IMR-90 (cell line): ENCODE results near the gene ARHGAP35. TPM values are rescaled to one million over a fixed set of nuclear protein-coding genes. Genes with fewer than 3 reads are reported as not detected.
"Not testable (repeated sequence)": the region's sequence is repeated elsewhere in the genome, so short reads cannot be mapped to it uniquely, and the experiment has no call there.

Source experiments
- ATAC-seq: fragments of 200-7000 bp; cut with Tn5 transposase; 2 replicates; pipeline ENCODE4 v1.9.1; 2020; ENCODE audit warnings: low read depth, mild to moderate bottlenecking, moderate library complexity
- BruUV-seq: library from RNA; stranded (reverse); fragments of 400-500 nt; replicated peaks from 2 replicates; lab custom pipeline; 2021; lab: Mats Ljungman, UMichigan
- CTCF ChIA-PET: fragments of 300-600 bp; formaldehyde crosslinking; extraction: SDS; loops from one replicate; lab custom pipeline; 2021; ENCODE audit warnings: antibody characterized with exemption; lab: Yijun Ruan, JAX
- POLR2A ChIA-PET: fragments of 300-600 bp; sonication (Branson Sonifier 250); formaldehyde crosslinking; loops from one replicate; lab custom pipeline; 2022; ENCODE audit warnings: antibody characterized with exemption; ENCODE audit not compliant: unreplicated experiment; lab: Charles Lee
- DNase-seq: peaks from one replicate; pipeline ENCODE4 v3.0.0; 2013
- H2AFZ ChIP-seq: replicated peaks from 2 replicates; pipeline ENCODE3; 2013; ENCODE audit warnings: low read length, mild to moderate bottlenecking; ENCODE audit not compliant: poor library complexity
- H2AK5ac ChIP-seq: 2 replicates; pipeline ENCODE4 v1.6.1; 2013; ENCODE audit warnings: low read depth, low read length, inconsistent platforms
- H2AK9ac ChIP-seq: replicated peaks from 2 replicates; pipeline ENCODE3; 2013; ENCODE audit warnings: mild to moderate bottlenecking, low read depth, low read length, moderate library complexity; ENCODE audit not compliant: poor library complexity
- H2BK120ac ChIP-seq: 2 replicates; pipeline ENCODE4 v1.6.1; 2013; ENCODE audit warnings: low read depth, low read length, inconsistent platforms
- H2BK15ac ChIP-seq: 3 replicates; pipeline ENCODE4 v1.6.1; 2013; ENCODE audit warnings: low read depth, low read length, inconsistent platforms
- H2BK20ac ChIP-seq: 2 replicates; pipeline ENCODE4 v1.6.1; 2013; ENCODE audit warnings: low read depth, mild to moderate bottlenecking, inconsistent platforms, low read length, moderate library complexity
- H2BK5ac ChIP-seq: 2 replicates; pipeline ENCODE4 v1.6.1; 2013; ENCODE audit warnings: mild to moderate bottlenecking, low read depth, low read length, inconsistent platforms; ENCODE audit not compliant: poor library complexity, severe bottlenecking
- H3K14ac ChIP-seq: replicated peaks from 2 replicates; pipeline ENCODE4 v1.6.1; 2013; ENCODE audit warnings: low read depth, low read length, inconsistent platforms
- H3K18ac ChIP-seq: 2 replicates; pipeline ENCODE4 v1.6.1; 2013; ENCODE audit warnings: low read depth, low read length, control low read depth
- H3K23ac ChIP-seq: 2 replicates; pipeline ENCODE4 v1.6.1; 2013; ENCODE audit warnings: low read depth, low read length, inconsistent platforms
- H3K27ac ChIP-seq: 2 replicates; pipeline ENCODE4 v1.5.1; 2013; ENCODE audit warnings: mild to moderate bottlenecking, control low read depth, low read length; ENCODE audit not compliant: insufficient read depth
- H3K27me3 ChIP-seq: 2 replicates; pipeline ENCODE4 v1.6.1; 2013; ENCODE audit warnings: low read length; ENCODE audit not compliant: control insufficient read depth, insufficient read depth
- H3K36me3 ChIP-seq: 2 replicates; pipeline ENCODE4 v1.6.1; 2013; ENCODE audit warnings: low read length, mixed read lengths; ENCODE audit not compliant: control insufficient read depth, insufficient read depth
- H3K4ac ChIP-seq: 2 replicates; pipeline ENCODE4 v1.6.1; 2013; ENCODE audit warnings: low read depth, low read length, inconsistent platforms
- H3K4me1 ChIP-seq: 2 replicates; pipeline ENCODE4 v1.6.1; 2013; ENCODE audit warnings: low read length, mixed read lengths; ENCODE audit not compliant: control insufficient read depth, insufficient read depth
- H3K4me2 ChIP-seq: 2 replicates; pipeline ENCODE4 v1.6.1; 2013; ENCODE audit warnings: low read depth, mild to moderate bottlenecking, control low read depth, low read length, moderate library complexity
- H3K4me3 ChIP-seq: 2 replicates; pipeline ENCODE4 v1.5.1; 2013; ENCODE audit warnings: low read depth, mild to moderate bottlenecking, control low read depth, low read length, moderate library complexity; ENCODE audit not compliant: insufficient read depth
- H3K56ac ChIP-seq: 2 replicates; pipeline ENCODE4 v1.6.1; 2013; ENCODE audit warnings: low read length, inconsistent platforms; ENCODE audit not compliant: insufficient read depth; ENCODE audit errors: extremely low read depth
- H3K79me1 ChIP-seq, 2 experiments: 2 replicates each; pipeline ENCODE4 v1.6.1; 2013; ENCODE audit warnings: low read length in 2 of 2, inconsistent platforms in 1 of 2, low read depth in 1 of 2
- H3K9ac ChIP-seq: 2 replicates; pipeline ENCODE4 v1.6.1; 2013; ENCODE audit warnings: low read depth, low read length, control low read depth
- H3K9me1 ChIP-seq: 2 replicates; pipeline ENCODE4 v1.6.1; 2013; ENCODE audit warnings: low read length, inconsistent platforms; ENCODE audit not compliant: insufficient read depth
- H3K9me3 ChIP-seq: 2 replicates; pipeline ENCODE4 v1.6.1; 2013; ENCODE audit warnings: low read length; ENCODE audit not compliant: control insufficient read depth, insufficient read depth
- H4K20me1 ChIP-seq: 2 replicates; pipeline ENCODE4 v1.6.1; 2013; ENCODE audit warnings: low read length, inconsistent platforms; ENCODE audit not compliant: insufficient read depth
- H4K5ac ChIP-seq: 2 replicates; pipeline ENCODE4 v1.6.1; 2013; ENCODE audit warnings: mild to moderate bottlenecking, low read depth, low read length, control low read depth
- H4K8ac ChIP-seq, 2 experiments: 2 replicates each; pipeline ENCODE4 v1.6.1; 2013; ENCODE audit warnings: low read depth in 2 of 2, low read length in 2 of 2, control low read depth in 1 of 2, inconsistent platforms in 1 of 2
- H4K91ac ChIP-seq: 2 replicates; pipeline ENCODE4 v1.6.1; 2013; ENCODE audit warnings: low read depth, low read length, inconsistent platforms; ENCODE audit not compliant: insufficient read depth
- WGBS, 2 experiments: methylation state at CpG; one replicate each; pipeline versions ENCODE4 v1.1.5 to v1.1.7; 2013; ENCODE audit warnings: missing lambda C conversion rate in 2 of 2; ENCODE audit not compliant: insufficient read length in 1 of 2; ENCODE audit errors: extremely low coverage in 2 of 2; 5-methylcytosine and 5-hydroxymethylcytosine counted together
- dilution Hi-C: fragments of 300-500 bp; cut with HindIII; formaldehyde crosslinking; loops from one replicate; pipeline ENCODE4 v1.14.3; 2018; ENCODE audit warnings: low sequenced_read_pairs; ENCODE audit not compliant: unreplicated experiment
- in situ Hi-C: fragments of 300-500 bp; cut with MboI; formaldehyde crosslinking; loops from 3 replicates; pipeline ENCODE4 v1.14.3; 2019; ENCODE audit warnings: low sequenced_read_pairs, inconsistent platforms, mixed read lengths
- intact Hi-C: fragments of 100-400 bp; cut with micrococcal nuclease; formaldehyde crosslinking; loops from 2 replicates; pipeline ENCODE4 v1.10.0; 2022
- polyA plus RNA-seq, 3 experiments: library from polyadenylated mRNA; depleted of rRNA; stranded (reverse); fragments of >200 nt; gene quantifications; 2 replicates each; pipeline ENCODE4 v1.2.3, GENCODE V29; 2012; ENCODE audit warnings: low replicate concordance in 1 of 3
- total RNA-seq: library from RNA; depleted of rRNA; stranded (reverse); fragments of >200 nt; gene quantifications from 2 replicates; pipeline ENCODE4 v1.2.3, GENCODE V29; 2012

Gene ARHGAP35
- total and polyA plus RNA-seq, 2 of the 4 experiments (the other 2 are of a cell fraction): 16.4 to 29.0 TPM

GRCh38 chr19:46854698-46855097 is 6.1 kb upstream of the ARHGAP35 start:
- H2AK9ac ChIP-seq, POLR2A ChIA-PET, H3K36me3 ChIP-seq, H2BK15ac ChIP-seq, H3K9ac ChIP-seq, H2AFZ ChIP-seq, H3K4me3 ChIP-seq, H4K5ac ChIP-seq, dilution Hi-C loops, H3K4me1 ChIP-seq, DNase-seq, H3K18ac ChIP-seq, intact Hi-C loops, ATAC-seq, H3K56ac ChIP-seq, H2BK120ac ChIP-seq, H4K8ac ChIP-seq, H3K27ac ChIP-seq, H3K4ac ChIP-seq, H3K4me2 ChIP-seq, H3K27me3 ChIP-seq, H2BK20ac ChIP-seq, H3K9me3 ChIP-seq, H3K14ac ChIP-seq, CTCF ChIA-PET, H2AK5ac ChIP-seq, H2BK5ac ChIP-seq, BruUV-seq, H4K91ac ChIP-seq, H3K23ac ChIP-seq: not testable (repeated sequence)
- peaks cover 6 to 27% of the 10 kb centered on the region in 2 experiments; a peak in 3 of 4 replicates for H3K79me1 ChIP-seq
- WGBS, 2 experiments: no CpG with 5 or more reads among the region's 13 CpGs
- H4K20me1 ChIP-seq: peaks cover 14% of the 10 kb centered on the region
- in situ Hi-C loops: loop anchor here (5.0 kb wide), 1 partner anchor 138 kb away; no protein-coding TSS in a partner anchor
- H3K9me1 ChIP-seq: peaks cover 12% of the 10 kb centered on the region
